Ascending aorta (tissue), 2 donors: Measurements from ENCODE around the gene GPR176. TPM values are rescaled to one million over a fixed set of nuclear protein-coding genes. Genes with fewer than 3 reads are reported as not detected.

Experiments
- DNase-seq, 2 donors: peaks; one replicate each; pipeline ENCODE4 v3.0.0-alpha.2; 2019; ENCODE audit warnings: low spot score in 2 of 2
- H3K27ac ChIP-seq, 2 donors: fragments of 200-600 bp; sonication (generic); one replicate each; pipeline ENCODE4 v1.5.1; 2016 to 2017; ENCODE audit warnings: mild to moderate bottlenecking in 1 of 2
- H3K27me3 ChIP-seq: fragments of 200-600 bp; sonication (generic); one replicate; pipeline ENCODE4 v1.5.1; 2017
- H3K36me3 ChIP-seq, 2 donors: fragments of 200-600 bp; sonication (generic); one replicate each; pipeline ENCODE4 v1.5.1; 2016
- H3K4me1 ChIP-seq, 2 donors: fragments of 200-600 bp; sonication (generic); one replicate each; pipeline ENCODE4 v1.5.1; 2016 to 2017; ENCODE audit warnings: mild to moderate bottlenecking in 1 of 2
- H3K4me3 ChIP-seq, 2 donors: fragments of 200-600 bp; sonication (generic); one replicate each; pipeline ENCODE4 v1.5.1; 2016 to 2017; ENCODE audit warnings: mild to moderate bottlenecking in 1 of 2
- H3K9me3 ChIP-seq, 2 donors: fragments of 200-600 bp; sonication (generic); one replicate each; pipeline ENCODE4 v1.5.1; 2016
- intact Hi-C: fragments of 100-400 bp; cut with DNase I; formaldehyde crosslinking; loops from one replicate; pipeline ENCODE4 v1.15.1; 2023
- total RNA-seq: library from RNA; depleted of rRNA; stranded (reverse); fragments of >200 nt; gene quantifications from one replicate; pipeline ENCODE4 v1.1.0, GENCODE V29; 2016
- TF ChIP-seq, protein P1 (sequence below), 3 experiments: fragments of 200-600 bp in 2 of 3; fragments of 450-650 bp in 1 of 3; sonication (generic) in 2 of 3; IDR thresholded peaks; one replicate each; pipeline ENCODE4 v1.5.1; 2016 to 2019; ENCODE audit warnings: antibody characterized with exemption in 3 of 3, mild to moderate bottlenecking in 1 of 3, moderate library complexity in 1 of 3

Gene GPR176
- total RNA-seq, 1 donor from 2014 or later: 99.1 TPM

GRCh38 chr15:39770748-39771689 lies 149.0 kb downstream of the GPR176 start:
- Histone ChIP-seq H3K27ac (no peak overlapping the region), H3K27me3 (no peaks in the 10 kb centered on the region), H3K36me3 (no peaks in the 10 kb centered on the region), H3K4me1 (no peaks in the 10 kb centered on the region), H3K9me3 (no peaks in the 10 kb centered on the region), H3K4me3 (no peak overlapping the region)
- intact Hi-C loops: no loop called here
- no peak for DNase-seq
- TF ChIP-seq, protein P1, sequence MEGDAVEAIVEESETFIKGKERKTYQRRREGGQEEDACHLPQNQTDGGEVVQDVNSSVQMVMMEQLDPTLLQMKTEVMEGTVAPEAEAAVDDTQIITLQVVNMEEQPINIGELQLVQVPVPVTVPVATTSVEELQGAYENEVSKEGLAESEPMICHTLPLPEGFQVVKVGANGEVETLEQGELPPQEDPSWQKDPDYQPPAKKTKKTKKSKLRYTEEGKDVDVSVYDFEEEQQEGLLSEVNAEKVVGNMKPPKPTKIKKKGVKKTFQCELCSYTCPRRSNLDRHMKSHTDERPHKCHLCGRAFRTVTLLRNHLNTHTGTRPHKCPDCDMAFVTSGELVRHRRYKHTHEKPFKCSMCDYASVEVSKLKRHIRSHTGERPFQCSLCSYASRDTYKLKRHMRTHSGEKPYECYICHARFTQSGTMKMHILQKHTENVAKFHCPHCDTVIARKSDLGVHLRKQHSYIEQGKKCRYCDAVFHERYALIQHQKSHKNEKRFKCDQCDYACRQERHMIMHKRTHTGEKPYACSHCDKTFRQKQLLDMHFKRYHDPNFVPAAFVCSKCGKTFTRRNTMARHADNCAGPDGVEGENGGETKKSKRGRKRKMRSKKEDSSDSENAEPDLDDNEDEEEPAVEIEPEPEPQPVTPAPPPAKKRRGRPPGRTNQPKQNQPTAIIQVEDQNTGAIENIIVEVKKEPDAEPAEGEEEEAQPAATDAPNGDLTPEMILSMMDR (IDR thresholded peaks at IDR 0.05): no peak

DNA sequence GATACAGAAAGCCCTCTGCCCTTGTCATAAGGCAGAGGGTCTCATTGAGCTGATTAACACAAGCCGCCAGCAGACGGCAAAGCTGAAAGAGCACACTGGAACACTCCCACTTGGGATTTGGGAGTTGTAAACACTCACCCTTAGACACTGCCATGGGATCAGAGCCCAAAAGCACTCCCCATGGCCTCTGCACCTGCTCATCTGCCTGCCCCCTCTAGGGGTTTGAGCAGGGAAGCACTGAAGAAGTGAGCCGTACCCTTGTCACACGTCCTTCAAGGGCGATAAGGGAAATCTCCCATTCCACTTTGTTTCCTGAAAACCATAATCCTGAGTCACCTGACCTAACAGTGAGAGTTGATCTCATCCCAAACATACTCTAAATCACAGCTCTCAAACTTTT lies 152.1 kb downstream of the GPR176 start:
- H3K4me3 ChIP-seq: no peak overlapping the region
- DNase-seq: no peak
- H3K9me3 ChIP-seq: no peaks in the 10 kb centered on the region
- no peaks in the 10 kb centered on the region for H3K4me1 ChIP-seq
- H3K36me3 ChIP-seq: no peaks in the 10 kb centered on the region
- intact Hi-C loops: no loop called here
- TF ChIP-seq, protein P1 (IDR thresholded peaks at IDR 0.05): no peak
- no peak overlapping the region for H3K27ac ChIP-seq
- no peaks in the 10 kb centered on the region for H3K27me3 ChIP-seq

- no peak overlapping the region for H3K4me3 ChIP-seq
These were observed 159.1 kb downstream of the GPR176 start for GRCh38 chr15:39761006-39761405.

DNA sequence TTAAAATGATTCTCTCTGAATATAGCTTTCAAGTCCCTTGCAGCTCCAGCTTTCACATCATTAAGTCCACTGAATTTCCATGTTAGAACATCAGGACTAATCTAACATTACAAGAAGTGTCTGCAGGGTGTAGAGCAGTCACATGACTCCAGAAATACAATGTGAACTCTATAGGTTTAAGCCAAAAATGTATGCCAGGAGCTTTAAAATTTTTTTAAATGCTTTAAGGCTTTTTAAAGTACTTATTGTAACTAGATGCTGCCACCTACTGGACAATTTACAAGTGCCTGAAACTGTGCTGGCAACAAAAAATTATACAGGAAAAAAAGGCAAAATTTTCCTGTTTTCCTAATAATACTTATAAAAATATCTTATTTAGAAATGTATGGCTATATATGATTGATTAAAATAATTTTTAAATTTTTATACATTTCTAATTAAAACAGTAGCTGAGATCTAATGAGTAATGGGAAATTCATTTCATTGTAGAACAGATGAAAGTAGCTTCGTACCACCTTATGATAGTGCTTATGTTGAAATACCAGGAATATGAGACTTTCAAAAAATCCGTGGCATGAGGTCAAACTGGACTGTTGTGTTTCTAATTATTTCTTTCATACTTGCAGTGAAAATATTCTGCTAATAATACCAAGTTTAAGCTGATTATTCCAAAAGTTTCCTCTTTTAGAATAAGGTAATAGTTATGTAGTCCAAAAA lies 163.1 kb downstream of the GPR176 start:
- H3K9me3 ChIP-seq: no peaks in the 10 kb centered on the region
- H3K4me1 ChIP-seq: no peaks in the 10 kb centered on the region
- TF ChIP-seq, protein P1 (IDR thresholded peaks at IDR 0.05): peak; percentile 37 to 85 (median 68)
- no peaks in the 10 kb centered on the region for H3K27me3 ChIP-seq
- no peak overlapping the region for H3K27ac ChIP-seq
- DNase-seq: no peak
- intact Hi-C loops: loop anchor here (2.0 to 10.0 kb wide), 4 partner anchors 70 to 1048 kb away; no protein-coding TSS in a partner anchor
- H3K36me3 ChIP-seq: no peaks in the 10 kb centered on the region
- H3K4me3 ChIP-seq: no peak overlapping the region

More at GRCh38 chr15:39761006-39761405, 159.1 kb downstream of the GPR176 start:
- Histone ChIP-seq H3K27ac (no peak overlapping the region), H3K4me1 (no peaks in the 10 kb centered on the region), H3K9me3 (no peaks in the 10 kb centered on the region), H3K36me3 (no peaks in the 10 kb centered on the region), H3K27me3 (no peaks in the 10 kb centered on the region)
- TF ChIP-seq, protein P1 (IDR thresholded peaks at IDR 0.05): no peak
- no peak for DNase-seq
- intact Hi-C loops: no loop called here

GRCh38 chr15:39752991-39753390 lies 167.1 kb downstream of the GPR176 start:
- DNase-seq: no peak
- Histone ChIP-seq H3K9me3 (no peaks in the 10 kb centered on the region), H3K27me3 (no peaks in the 10 kb centered on the region), H3K4me1 (no peaks in the 10 kb centered on the region), H3K27ac (no peak overlapping the region), H3K36me3 (no peaks in the 10 kb centered on the region), H3K4me3 (no peak overlapping the region)
- TF ChIP-seq, protein P1 (IDR thresholded peaks at IDR 0.05): no peak
- intact Hi-C loops: loop anchor here (10.0 kb wide), 1 partner anchor 158 kb away; no protein-coding TSS in a partner anchor
